ENCODE results near the gene EEF2.

GRCh38 chr19:3963458-3964255 lies 21.6 kb downstream of the EEF2 start:
- TF ChIP-seq CTCF (IDR thresholded peaks at IDR 0.05; ENCODE audit: low read depth, low read length, missing input control) (no peak), FOXA1 (IDR thresholded peaks at IDR 0.05) (no peak), SP1 (IDR thresholded peaks at IDR 0.05) (no peak), YY1 (IDR thresholded peaks at IDR 0.05) (no peak)
